ENCODE measurements around the gene CACNB1.
"Not testable (repeated sequence)": the region's sequence is repeated elsewhere in the genome, so short reads cannot be mapped to it uniquely, and the experiment has no call there.

The CACNB1 gene

DNA sequence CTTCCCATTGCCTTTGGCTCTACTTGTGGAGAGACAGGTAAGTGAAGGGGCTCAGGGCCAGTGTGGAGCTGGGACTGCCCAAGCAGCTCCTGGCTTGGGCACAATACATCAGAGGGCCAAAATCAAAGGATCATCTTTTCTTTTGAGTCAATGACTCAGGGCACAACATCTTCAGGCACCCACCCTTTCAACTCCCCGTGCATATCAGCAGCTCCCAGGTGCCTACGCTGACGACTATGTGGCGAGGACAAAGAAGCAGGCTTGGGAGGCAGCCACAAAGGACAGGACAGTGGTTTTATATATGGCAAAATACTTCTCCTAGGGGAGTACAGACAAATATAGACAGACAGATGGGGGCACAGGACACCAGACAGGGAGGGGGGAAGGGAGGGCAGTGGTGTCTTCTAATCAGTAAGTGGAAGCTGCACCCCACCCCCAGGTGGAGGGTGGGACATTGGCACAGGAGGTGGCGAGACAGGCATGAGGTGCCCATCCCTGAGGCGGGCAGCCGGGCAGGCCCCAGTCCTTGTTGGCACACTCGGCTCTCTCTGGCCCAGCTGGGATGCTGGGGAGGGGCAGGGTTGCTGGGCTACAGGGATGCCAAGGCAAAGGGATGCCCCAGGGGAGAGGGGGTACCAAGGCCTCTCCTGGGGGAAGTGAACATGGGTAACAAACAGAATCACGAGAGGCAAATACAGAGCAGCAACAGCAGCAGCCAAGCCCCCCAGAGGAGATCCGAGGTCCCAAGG lies 23.8 kb downstream of the CACNB1 start:
- DNase-seq = no peak

DNA sequence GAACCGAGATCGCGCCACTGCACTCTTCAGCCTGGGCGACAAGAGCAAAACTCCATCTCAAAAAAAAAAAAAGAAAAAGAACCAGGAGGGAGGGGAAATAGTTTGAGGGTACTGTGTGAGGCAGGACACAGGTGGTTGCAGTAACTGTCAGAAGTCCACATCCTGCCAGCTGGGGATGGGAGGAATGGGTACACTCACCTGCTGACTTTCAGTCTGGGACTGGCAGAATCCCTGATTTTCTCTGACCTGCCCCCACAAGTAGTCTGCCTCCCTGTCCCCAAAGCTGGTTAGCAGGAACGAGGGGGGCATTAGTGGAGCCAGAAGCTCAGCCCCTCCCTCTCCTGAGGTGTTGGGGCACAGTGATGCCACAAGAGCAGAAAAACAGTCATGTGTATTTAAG lies 24.4 kb downstream of the CACNB1 start:
- DNase-seq = no peak

DNA sequence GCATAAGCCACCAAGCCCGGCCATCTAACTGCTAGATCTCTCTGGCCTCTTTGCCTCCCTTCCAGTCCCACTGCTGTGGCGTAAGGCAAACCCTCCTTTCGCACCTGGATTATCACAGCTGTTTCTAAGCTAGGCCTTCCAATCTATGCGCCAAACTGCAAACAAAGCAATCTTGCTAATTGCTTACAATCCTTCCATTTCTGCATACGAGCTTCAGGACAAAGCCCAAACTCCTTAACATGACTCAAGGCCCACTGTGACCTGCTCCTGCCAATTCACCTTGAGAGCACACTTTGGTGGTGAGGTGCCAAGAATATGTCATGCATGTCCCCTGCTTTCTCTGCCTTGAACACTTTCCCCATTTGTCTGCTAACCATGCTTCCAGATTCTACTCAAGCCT lies 25.5 kb downstream of the CACNB1 start:
- no peak for DNase-seq

DNA sequence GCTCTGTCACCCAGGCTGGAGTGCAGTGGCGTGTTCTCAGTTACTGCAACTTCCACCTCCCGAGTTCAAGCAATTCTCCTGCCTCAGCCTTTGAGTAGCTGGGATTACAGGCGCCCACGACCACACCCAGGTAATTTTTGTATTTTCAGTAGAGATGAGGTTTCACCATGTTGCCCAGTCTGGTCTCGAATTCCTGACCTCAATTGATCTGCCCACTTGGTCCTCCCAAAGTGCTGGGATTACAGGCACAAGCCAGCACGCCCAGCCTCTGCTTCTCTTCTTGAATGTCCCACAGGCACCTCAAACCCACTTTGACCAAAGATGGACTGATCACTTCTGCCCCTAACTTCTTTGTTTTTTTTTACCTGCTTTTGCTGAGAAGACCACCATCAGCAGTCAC lies 26.9 kb downstream of the CACNB1 start:
- DNase-seq = no peak

DNA sequence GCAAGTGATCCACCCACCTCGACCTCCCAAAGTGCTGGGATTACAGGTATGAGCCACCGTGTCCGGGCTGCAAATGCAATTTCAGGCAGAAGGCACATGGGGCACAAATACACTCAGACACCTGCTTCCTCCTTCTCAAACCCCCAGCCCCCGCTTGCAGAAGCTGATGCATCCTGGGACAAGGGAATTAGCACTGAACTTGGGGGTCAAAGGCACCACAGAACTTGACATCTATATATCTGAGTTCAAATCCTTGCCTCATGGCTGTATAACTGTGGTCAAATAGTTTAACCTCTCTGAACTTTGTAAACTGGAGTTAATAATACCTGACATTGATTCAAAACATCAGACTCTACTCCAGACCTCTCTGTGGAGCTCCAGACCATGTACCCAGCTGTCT lies 27.4 kb downstream of the CACNB1 start:
- no peak for DNase-seq

DNA sequence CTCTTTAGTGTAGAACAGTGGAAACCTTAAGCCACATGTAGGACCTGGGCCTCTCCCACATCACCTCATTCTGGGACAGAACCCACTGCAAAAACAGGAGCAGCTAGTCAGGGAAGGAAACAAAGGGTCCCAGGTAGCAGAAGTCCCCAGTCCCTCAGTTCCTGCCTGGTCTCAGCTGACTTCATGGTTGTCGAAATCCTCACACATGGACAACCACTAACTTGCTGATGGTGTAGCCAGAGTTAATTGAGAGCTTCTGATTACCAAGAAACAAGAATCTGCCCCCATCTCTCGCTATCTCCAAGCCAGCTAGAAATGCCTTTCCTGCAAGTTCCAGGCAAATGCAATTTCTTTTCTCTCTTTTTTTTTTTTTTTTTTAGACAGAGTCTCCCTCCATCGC lies 28.0 kb downstream of the CACNB1 start:
- DNase-seq = no peak

DNA sequence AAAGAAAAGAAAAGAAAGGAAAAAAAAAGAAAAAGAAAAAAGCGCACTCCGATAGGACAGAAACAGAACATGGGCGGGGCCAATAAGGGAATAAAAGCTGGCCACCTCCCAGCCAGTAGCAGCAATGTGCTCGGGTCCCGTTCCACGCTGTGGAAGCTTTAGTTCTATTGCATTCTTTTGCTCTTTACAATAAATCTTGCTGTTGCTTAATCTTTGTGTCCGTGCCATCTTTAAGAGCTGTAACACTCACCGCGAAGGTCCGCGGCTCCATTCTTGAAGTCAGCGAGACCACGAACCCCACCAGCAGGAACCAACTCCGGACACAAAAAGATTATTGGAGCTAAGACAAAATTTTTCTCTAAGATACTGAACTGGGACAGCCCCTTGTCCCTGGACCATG lies 28.4 kb downstream of the CACNB1 start:
- no peak for DNase-seq

DNA sequence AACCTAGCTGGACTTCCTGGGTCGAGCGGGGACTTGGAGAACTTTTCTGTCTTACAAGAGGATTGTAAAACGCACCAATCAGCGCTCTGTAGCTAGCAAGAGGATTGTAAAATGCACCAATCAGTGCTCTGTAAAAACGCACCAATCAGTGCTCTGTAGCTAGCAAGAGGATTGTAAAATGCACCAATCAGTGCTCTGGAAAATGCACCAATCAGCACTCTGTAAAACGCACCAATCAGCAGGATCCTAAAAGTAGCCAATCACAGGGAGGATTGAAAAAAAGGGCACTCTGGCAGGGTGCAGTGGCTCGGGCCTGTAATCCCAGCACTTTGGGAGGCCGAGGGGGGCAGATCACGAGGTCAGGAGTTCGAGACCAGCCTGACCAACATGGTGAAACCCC lies 29.0 kb downstream of the CACNB1 start:
- DNase-seq = not testable (repeated sequence)

DNA sequence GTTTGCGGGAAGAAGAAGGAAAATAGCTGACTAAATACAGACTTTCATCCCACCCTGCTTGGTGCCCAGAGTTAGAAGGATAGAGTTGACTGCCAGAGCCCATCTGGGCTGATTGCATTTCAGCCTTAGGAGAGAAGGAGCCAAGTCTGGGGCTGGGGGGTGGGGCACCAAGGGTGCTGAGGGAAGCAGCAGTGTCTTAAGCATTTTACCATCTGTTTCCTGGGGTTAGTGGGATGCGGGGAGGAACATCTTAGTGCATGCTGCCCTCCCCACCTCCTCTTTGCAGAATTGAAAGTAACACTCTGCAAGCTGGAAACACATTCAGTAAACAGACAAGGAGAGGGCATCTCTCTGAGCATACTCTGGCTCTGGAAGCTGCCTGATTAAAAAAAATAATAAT lies 30.0 kb downstream of the CACNB1 start:
- no peak for DNase-seq

DNA sequence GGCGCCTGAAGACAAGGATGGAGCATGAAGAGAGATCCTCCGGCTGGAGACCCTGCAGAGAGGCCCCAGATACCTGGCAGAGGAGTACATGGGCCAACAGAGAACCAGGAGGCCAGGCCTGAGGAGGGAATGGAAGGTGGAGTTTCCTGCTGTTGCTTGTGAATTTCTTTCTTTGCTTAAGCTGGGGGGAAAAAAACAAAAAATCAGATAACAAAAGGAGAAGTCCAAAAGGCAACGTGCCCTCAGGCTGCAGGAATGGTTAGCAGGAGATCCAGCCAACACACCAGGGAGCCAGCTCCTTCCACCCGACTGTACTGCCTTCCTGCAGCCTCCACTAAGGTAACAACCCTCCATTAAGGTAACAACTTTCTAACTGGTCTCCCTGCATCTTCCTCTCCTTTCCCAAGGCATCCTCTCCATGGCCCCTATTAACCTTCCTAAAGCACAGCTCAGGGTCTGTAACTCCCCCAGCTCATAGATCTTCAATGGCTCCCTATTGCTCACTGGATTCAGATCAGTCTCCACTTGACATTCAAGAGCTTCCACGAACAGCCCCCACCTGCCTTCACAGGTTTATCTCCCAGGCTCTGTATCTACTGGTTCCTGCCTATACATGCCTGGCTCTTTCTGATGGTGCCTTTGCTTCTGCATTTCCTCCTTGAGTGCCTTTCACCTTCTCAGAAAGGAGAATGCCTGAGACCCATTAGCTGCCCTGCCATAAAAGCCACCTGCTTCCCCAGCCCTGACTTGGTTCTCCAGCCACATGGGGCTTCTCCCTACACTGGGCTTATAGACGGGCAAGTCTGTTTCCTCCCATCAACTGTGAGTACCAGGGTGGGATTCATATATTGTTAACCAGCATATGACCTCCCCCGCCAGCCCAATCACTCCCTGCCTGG lies 30.8 kb downstream of the CACNB1 start:
- DNase-seq = no peak

DNA sequence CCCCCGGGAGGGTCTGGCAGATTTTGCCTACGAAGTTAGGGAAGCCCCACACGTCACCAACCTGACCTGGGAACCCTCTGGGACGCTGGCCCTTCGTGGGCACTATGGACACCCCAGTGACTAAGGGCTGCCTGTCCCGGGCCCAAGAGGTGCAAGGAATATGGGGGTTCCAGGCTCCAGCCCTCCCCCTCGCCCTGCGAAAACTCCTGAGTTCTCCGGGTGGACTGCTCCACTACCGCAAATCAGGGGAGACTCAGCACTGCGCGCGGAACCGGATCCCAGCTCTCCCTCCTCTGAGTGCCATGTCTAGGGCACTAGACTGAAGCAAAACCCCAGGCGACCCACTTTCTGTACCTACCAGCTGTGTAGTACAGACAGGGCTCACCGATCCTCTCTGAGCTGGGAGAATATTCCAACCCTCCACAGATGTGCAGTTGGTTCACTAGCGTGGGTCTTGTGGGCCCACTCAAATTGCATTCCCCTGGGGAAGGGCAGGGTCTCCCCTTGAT lies 31.6 kb downstream of the CACNB1 start, which contains the start of gene ARL5C:
Gene ARL5C (minus strand): TSS at position 321 of the 509 bp plus-strand sequence. CDS start 401 bp downstream, outside the sequence.
- DNase-seq = no peak

DNA sequence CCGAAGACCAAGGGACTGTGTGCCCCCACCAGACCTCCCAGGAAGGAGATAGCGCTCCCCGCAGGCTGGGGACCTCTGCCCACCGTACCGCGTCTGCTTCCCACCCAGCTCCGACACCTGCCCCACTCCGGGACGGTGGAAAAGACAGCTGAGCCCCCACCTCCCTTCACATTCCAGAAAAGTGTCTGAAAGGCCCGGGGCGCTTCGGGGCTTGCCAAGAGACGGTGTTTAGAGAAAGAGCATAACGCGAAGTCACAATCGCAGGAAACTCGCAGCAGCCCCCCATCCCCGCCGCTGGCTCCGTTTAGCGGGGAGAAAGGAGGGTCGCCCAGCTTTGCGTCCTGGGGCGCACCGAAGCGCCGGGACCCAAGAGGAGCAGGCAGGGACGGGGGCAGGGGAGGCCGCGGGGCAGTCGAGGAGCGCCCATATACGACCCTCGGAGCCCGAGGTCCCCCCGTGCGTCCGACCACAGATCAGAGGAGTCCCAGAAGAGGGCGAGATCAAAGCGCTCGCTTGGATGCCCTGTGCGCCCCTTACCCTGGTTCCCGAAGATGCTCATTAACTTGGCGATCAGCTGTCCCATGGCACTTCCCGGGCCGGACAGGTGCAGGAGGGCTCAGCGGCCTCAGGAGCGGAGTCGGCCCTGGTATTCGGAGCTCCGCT lies 32.2 kb downstream of the CACNB1 start:
- DNase-seq = no peak

DNA sequence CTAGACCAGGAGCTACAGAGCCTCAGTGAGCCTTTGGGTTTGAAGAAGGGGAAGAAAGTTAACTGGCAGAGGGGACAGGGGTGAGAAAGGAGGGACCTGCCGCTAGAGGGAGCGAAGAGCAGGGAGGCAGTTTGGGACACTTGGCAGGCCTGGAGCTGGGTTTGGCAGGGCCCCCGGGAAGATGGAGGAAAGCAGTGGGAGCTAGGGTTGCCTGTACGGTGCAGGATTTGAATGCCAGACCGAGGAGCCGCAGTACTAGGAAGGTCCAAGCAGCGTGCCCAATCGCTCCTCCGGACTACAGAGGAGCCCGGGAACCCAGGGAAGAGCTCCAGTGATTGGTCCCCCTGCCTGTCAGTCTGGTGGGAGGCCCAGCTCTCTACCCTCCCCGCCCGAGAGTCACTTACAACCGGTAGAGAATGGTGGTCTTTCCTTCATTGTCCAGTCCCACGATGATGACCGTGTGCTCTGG lies 32.8 kb downstream of the CACNB1 start:
- peak; percentile 76 for DNase-seq

DNA sequence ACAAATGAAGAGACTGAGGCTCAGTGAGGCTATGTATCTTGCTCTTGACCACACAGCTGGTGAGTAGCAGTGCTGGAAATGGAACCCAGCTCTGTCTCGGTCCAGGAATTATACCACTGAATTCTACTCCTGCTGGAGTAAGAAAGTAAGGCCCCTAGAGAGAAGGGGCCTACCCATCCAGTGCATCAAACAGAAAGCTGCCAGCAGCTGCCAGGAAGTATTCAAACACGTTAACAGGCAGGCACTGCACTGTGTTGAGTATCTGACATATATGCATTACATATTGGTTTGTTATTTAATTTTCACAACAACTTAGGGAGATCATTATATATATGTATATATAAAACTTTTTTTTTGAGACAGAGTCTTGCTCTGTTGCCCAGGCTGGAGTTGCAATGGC lies 35.5 kb downstream of the CACNB1 start:
- no peak for DNase-seq

DNA sequence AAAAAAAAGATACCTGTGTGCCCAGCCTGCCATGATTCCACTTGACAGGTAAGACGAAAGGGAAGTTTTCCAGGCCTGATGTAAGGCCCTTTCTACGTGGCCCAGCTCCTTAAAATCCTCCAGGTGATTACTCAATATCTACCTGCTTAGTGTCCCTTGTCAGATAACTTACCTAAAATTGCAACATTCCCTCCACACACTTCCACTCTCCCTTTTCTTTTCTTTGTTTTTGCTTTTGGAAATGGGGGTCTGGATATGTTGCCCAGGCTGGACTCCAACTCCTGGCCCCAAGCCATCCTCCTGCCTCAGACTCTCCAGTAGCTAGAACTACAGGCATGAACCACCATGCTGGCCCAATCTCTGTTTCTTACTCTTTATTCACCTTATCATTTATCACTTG lies 38.8 kb downstream of the CACNB1 start:
- no peak for DNase-seq

DNA sequence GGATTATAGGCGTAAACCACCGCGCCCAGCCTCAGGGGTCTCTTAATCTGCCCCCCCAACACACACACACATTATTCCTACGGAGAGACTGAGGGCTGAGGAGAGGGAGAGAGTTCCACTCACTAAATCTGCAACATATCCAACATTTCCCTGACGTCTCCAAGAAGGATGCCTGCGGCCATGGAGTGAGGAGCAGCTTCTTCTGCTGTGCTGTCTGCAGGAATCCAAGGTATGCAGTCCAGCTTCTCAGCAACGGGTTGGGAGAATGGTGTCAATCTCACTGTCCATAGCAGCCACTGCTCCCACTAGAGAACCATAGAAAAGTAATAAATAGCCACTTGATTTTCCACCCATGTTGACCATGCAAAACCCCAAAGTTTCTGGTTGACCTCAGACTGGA lies 41.0 kb downstream of the CACNB1 start:
- no peak for DNase-seq

DNA sequence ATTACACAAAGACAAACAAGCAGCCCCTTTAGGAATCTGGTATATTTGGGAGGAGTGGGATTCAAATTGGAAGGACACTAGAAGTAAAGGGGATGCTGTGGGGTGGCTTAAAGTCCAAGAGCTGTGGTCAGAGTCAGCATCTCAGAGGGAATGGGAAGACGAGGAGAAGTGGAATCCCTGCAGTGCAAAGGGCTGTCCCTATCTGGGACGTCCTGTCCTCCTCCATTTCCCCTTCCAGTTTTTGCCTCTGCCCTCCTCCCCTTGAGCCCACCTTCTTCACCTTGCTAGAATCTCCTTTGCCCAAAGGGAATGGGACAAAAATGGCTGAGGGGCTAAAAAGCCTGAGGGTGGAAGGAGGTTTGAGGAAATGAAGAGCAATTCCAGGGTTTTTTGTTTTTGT lies 41.8 kb downstream of the CACNB1 start:
- DNase-seq = no peak

DNA sequence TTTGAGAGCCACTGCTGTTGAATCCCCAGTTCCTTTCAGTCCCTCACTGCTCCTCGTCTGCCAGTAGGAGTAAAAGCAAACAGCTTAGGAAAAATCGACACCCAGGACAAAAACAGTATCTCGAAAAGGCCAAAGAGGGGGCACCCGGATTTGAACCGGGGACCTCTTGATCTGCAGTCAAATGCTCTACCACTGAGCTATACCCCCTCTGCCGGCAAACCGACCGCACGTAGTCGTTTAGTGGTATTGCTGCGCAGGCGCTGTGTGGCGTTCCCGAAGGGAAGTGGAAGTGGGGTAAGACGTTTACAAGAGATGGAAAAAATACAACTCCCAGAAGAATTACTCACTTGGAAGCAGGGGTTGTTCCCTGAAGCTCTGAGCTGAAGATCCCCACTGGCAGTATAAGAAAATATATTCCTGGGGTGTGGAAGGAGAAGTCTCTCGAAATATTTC lies 43.8 kb downstream of the CACNB1 start:
- DNase-seq = peak; percentile 91

DNA sequence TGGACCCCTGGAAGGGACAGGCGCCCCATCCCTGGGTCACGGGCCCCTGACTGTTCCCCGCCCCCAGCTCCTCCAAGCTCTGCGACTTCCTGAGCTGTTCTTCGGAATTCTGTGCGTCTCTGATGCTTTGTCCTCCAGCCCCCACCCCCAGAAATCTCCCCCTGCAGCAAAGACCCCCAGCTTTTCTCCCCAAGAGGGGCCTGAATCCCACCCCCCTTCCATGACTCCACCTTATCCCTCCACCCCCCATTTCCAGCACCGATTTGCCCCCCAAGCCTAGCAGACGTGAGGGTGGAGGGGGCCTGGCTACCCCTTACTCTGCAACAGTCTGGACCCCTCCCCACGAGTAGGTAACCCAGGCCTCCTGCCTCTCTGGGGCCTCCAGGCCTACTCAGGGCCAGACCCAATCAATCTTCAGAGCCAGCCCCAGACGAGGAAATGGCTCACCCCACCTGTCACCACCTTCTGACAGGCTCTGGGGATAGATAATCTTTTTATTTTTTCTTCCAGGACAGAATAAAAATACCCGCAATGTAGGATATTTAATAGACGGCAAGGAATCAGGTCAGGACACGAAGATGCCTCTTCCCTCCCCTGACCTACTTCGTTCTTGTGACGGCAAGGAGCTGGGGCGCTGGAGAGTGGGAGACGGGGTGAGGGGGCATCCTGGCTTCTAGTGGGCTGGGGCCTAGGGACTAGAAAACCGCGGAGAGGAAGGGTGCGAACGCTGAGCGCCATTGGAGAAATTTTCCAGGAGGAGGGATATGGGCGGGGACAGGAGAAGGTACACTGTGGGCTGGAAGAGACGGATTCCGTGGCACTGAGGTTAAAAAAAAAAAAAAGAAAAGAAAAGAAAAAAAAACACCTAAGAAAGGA lies 45.3 kb downstream of the CACNB1 start:
- DNase-seq = peak; percentile 10

DNA sequence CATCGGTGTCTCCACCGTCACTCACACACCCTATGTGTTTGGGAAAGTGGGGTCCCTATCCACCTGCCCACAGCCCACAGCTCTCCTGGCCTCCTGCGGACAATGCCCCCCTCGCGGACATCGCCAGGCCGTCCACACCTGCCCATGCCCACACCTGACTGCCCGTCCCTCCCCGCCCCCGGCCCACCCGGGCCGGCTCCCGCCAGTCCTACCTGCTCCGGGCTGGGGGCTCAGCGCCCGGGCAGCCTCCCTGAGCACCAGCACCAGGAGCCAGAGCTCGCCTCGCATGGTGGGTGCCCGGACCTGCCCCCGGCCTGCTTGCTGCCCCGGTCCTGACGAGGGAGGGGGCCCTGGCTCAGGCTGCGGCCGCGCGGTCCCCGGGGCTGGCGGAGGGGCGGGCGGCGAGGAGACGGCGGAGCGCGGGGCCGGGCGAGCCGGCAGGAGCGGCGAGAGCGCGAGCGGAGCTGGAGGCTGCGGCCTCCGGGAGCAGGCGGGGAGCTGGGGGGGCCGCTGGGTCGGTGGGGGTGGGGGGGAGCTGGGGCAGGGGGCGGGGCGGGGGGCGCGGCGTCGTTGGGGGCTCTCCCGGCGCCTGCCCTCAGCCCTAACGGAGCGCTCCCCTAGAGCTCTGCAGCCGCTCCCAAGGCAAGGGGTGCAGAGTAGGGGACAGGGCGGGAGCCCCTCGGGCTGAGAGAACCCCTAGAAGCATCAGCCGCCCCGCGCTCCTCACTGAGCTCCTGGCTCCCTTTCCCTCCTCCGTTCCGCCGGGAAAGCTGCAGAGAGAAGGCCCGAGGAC lies 46.1 kb downstream of the CACNB1 start, which contains the start of gene PLXDC1:
Gene PLXDC1 (minus strand): TSS at position 488 of the 793 bp plus-strand sequence. CDS start 200 bp downstream, at position 288.
- DNase-seq = peak; percentile 7

DNA sequence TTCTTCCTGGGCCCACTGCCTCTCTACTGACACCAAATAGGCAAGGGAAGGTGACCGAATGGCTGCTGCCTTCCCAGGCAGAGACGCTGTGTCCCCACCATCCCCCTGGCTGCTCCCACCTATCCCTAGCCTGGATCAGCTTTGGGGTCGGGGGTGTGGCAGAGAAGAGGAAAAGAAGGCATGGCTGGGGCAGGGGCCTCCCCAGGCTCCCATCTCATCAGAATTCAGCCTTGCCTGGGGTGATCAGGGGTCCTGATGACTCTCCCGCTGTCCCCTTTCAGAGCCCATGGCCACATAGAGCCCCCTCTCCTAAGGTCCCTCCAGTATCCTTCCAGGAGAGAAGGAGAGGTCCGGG lies 46.7 kb downstream of the CACNB1 start:
- DNase-seq = no peak

All from CD4-positive, alpha-beta T cell treated with Interferon gamma for 1 hour (primary cell).